Measurements from ENCODE around the gene CCM2L.

Gene CCM2L

GRCh38 chr20:32056708-32057483 is 46.7 kb downstream of the CCM2L start:
- DNase-seq (ENCODE audit: low spot score) = no peak

DNA sequence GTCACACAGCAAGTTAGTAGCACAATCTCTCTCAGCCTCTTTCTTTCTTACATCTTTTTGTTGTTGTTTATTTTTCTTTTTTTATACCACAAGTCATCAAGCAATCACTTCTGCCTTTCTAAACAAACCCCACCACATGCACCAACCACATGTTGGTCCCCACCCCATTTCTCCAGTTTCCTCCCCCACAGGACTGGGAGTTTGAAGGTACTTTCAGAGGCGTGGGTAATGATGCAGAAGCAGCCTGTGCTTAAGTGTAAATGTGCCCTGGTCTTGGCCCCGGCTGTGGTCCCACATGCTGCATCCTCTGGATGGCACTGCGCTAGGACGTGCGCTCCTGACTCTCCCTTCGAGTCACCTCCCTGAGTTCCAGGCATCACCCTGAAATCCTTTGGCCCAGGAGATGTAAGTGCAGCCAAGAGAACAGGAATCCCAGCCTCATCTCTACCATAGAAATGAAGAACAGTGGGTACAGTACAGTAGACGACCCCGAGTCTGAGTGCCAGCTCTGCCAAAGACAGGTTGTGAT is 47.5 kb downstream of the CCM2L start:
- no peak for DNase-seq (ENCODE audit: low spot score)

DNA sequence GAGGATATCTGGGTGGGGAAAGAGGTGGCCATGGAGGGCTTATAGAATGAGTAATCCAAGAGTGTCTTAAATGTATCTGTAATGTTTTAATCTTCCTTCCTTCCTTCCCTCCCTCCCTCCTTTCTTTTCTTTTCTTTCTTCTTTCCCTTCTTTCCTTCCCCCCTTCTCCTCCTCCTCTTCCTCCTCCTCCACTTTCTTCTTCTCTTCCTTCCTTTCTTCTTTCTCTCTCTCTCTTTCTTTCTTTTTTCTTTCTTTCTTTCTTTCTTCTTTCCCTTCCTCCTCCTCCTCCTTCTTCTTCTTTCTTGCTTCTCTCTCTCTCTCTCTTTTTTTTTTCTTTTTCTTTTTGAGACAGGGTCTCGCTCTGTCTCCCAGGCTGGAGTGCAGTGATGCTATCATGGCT is 49.0 kb downstream of the CCM2L start:
- DNase-seq (ENCODE audit: low spot score) = no peak

DNA sequence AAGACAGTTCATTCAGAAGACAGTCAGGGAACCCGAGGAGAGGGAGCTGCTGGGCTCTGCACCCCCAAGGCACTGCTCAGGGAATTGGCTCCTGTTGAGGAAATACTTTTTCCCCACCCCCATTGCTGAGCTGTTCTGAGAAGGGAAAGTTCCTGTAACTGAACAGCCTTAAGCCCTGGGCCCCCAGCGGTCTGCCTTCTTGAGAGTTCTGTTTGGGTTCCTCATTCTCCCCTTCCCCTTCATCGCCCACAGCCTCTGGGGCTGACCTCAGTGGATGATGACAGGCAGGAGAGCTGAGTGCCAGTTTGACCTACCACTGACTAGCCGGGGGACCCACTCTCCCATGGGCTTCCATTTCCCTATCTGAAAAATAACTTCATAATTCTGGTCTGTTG is 52.5 kb downstream of the CCM2L start:
- DNase-seq (ENCODE audit: low spot score) = no peak

DNA sequence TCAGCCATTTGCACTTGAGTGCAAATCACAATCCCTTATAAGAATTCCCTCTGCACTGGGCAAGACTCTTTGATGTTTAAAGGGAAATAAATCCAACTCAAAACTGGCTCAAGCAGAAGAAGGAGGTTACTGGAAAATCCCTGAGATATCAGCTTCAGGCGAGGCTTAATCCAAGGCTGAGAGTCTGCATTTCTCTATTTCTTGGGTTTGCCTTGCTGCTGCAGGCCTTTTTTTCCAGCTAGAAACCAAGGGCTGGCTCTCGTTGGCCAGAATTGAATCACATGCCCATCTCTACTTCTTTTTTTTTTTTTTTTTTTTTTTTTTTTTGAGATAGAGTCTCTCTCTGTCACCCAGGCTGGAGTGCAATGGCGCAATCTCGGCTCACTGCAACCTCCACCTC is 53.5 kb downstream of the CCM2L start:
- DNase-seq (ENCODE audit: low spot score) = no peak

GRCh38 chr20:32064667-32065066 is 54.4 kb downstream of the CCM2L start:
- DNase-seq (ENCODE audit: low spot score) = no peak

GRCh38 chr20:32067234-32067821 is 57.1 kb downstream of the CCM2L start:
- DNase-seq (ENCODE audit: low spot score) = no peak

- DNase-seq (ENCODE audit: low spot score) = no peak
Observed at GRCh38 chr20:32068174-32068573, 57.9 kb downstream of the CCM2L start.

- no peak for DNase-seq (ENCODE audit: low spot score)
Observed at GRCh38 chr20:32069711-32070110, 59.5 kb downstream of the CCM2L start.

DNA sequence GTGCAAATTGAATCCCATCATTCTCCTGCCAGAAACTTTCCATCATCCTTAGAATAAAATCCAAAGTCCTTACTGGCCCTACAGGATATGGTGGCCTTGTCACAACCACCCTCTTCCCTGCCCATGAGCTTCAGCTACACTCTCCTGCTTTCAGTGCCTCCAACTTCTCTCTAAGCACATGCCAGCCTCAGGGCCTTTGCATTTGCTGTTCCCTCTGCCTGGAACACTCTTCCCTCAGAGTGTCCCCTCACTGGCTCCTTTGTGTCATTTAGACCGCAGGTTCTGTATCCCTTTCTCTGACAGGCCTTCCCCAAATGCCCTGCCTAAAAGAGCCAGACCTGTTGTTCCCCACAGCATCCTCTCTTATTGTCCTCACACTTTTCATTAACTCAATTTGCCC is 60.0 kb downstream of the CCM2L start:
- DNase-seq (ENCODE audit: low spot score) = no peak

DNA sequence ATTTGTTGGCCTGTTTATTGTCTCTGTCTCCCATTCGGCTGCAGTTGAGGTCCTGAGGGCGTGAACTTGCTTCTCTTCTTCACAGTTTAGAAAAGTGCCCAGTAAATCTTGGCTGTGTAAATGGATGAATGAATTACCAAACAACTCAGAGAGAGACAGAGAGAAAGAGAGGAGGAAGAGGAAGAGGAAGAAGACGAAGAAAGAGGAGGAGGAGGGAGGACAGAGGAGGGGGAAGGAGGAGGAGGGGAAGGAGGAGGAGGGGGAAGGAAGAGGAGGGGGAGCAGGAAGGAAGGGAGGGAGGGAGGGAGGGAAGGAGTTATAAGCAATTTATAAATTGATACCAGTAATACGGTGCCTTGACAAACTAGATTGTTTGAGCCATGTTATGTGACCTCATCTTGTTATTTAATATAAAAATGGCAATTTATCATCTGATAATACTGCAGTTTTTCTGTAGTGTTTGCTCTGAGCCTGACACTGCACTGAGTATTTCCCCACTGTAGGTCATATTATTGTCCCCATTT is 60.5 kb downstream of the CCM2L start:
- no peak for DNase-seq (ENCODE audit: low spot score)

DNA sequence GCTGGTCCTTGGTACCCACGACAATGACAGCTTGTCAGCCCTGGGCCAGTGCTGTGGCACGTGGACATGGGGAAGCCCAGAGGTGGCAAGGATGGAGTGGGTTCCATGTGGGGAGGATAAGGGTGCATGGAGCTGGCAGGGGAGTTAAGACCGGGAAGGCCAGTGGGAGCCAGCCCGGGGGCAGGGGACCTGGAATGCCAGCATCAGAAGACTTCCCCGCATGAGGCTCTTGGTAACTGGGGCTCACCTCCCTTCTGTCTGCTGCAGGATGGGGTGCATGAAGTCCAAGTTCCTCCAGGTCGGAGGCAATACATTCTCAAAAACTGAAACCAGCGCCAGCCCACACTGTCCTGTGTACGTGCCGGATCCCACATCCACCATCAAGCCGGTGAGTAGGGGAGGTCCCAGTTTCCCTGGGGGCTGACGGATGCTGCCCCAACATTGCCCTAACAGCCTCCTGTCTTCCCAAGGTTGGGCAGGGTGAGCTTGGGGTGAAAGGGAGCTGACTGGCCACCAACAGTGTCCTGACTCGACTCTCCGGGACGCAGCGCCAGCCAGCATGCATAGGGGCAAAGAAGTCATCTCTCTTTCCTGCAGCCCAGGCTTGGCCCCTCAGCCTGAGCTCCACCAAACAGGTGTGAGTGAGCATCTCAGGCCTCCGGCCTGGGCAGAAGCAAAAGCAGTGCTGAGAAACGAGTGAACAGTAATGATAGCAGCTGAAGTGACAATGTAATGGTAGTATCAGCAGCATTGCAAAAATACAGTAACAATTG is 61.3 kb downstream of the CCM2L start:
- no peak for DNase-seq (ENCODE audit: low spot score)

GRCh38 chr20:32072168-32072750 is 62.0 kb downstream of the CCM2L start:
- DNase-seq (ENCODE audit: low spot score) = no peak

GRCh38 chr20:32075534-32075933 is 65.3 kb downstream of the CCM2L start:
- no peak for DNase-seq (ENCODE audit: low spot score)

DNA sequence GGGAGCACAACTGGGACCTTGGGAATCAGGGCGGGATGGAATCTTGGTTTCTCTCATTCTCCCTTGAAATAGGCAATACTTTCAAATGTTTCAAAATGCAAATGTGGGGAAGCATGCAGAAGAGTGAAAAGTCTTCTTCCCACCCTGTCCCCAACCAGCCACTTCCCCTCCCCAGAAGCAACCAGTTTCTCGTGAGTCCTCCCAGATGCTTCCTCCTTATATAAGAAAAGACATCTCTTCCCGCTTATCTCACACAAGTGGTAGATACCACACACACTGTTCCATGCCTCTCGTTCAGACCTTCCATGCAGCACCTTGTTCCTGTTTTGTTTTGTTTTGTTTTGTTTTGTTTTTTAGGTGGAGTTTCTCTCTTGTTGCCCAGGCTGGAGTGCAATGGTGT is 67.0 kb downstream of the CCM2L start:
- DNase-seq (ENCODE audit: low spot score) = no peak

GRCh38 chr20:32078322-32078721 is 68.1 kb downstream of the CCM2L start:
- DNase-seq (ENCODE audit: low spot score) = no peak

- DNase-seq (ENCODE audit: low spot score) = no peak
Observed at GRCh38 chr20:32078791-32079190, 68.6 kb downstream of the CCM2L start.

- no peak for DNase-seq (ENCODE audit: low spot score)
Observed at GRCh38 chr20:32079655-32080109, 69.4 kb downstream of the CCM2L start.

GRCh38 chr20:32080783-32081182 is 70.5 kb downstream of the CCM2L start:
- no peak for DNase-seq (ENCODE audit: low spot score)
